ENCODE results near the gene ARHGEF26. TPM values are rescaled to one million over a fixed set of nuclear protein-coding genes. Genes with fewer than 3 reads are reported as not detected.

ARHGEF26 gene
- total and polyA plus RNA-seq, 2 experiments from 2014 or later, result 9.4 to 16.9 TPM

GRCh38 chr3:154217671-154218070 lies 96.5 kb downstream of the ARHGEF26 start:
- H3K27me3 Mint-ChIP-seq (ENCODE audit: insufficient read depth, low read depth, poor library complexity), result peaks cover 4% of the 10 kb centered on the region
- no peaks in the 10 kb centered on the region for H3K4me1 ChIP-seq (ENCODE audit: insufficient read depth)
- no peaks in the 10 kb centered on the region for H3K9me2 ChIP-seq (ENCODE audit: insufficient read depth)
- peaks cover 12% of the 10 kb centered on the region; the same call in 1 of the 2 replicates for H3K36me3 ChIP-seq (ENCODE audit: insufficient read depth)
- H3K36me3 Mint-ChIP-seq (ENCODE audit: low read depth), result peaks cover 30% of the 10 kb centered on the region
- H4K20me1 ChIP-seq (replicated peaks; ENCODE audit: insufficient read depth), result no peaks in the 10 kb centered on the region
- H3K27me3 ChIP-seq (ENCODE audit: insufficient read depth), result no peaks in the 10 kb centered on the region
- H3K9me3 Mint-ChIP-seq, result no peaks in the 10 kb centered on the region
- no peak overlapping the region for H3K4me3 ChIP-seq
- no peak overlapping the region for H3K4me2 ChIP-seq
- no peak overlapping the region for H3K27ac Mint-ChIP-seq
- no peak for ATAC-seq
- H3K4me3 Mint-ChIP-seq, result no peak overlapping the region
- H2AFZ ChIP-seq, result no peak overlapping the region
- no peak for DNase-seq (ENCODE audit: low spot score)
- no peak overlapping the region for H3K27ac ChIP-seq (ENCODE audit: low read depth)
- TF ChIP-seq ZNF331 (CRISPR knock-in tag; IDR thresholded peaks at IDR 0.05; ENCODE audit: low read depth) (no peak), STAT1 (IDR thresholded peaks at IDR 0.05; ENCODE audit: unreplicated experiment) (no peak), EZH2 (IDR thresholded peaks at IDR 0.05; ENCODE audit: low read depth, unreplicated experiment) (no peak), JUNB (IDR thresholded peaks at IDR 0.05; ENCODE audit: unreplicated experiment) (no peak), CREB1 (CRISPR knock-in tag; IDR thresholded peaks at IDR 0.05; ENCODE audit: low read depth) (no peak), POLR2AphosphoS5 (IDR thresholded peaks at IDR 0.05; ENCODE audit: low read depth) (no peak), NANOG (IDR thresholded peaks at IDR 0.05; ENCODE audit: borderline replicate concordance) (no peak), ZNF114 (CRISPR knock-in tag; IDR thresholded peaks at IDR 0.05) (no peak)
- TF ChIP-seq, protein P1, sequence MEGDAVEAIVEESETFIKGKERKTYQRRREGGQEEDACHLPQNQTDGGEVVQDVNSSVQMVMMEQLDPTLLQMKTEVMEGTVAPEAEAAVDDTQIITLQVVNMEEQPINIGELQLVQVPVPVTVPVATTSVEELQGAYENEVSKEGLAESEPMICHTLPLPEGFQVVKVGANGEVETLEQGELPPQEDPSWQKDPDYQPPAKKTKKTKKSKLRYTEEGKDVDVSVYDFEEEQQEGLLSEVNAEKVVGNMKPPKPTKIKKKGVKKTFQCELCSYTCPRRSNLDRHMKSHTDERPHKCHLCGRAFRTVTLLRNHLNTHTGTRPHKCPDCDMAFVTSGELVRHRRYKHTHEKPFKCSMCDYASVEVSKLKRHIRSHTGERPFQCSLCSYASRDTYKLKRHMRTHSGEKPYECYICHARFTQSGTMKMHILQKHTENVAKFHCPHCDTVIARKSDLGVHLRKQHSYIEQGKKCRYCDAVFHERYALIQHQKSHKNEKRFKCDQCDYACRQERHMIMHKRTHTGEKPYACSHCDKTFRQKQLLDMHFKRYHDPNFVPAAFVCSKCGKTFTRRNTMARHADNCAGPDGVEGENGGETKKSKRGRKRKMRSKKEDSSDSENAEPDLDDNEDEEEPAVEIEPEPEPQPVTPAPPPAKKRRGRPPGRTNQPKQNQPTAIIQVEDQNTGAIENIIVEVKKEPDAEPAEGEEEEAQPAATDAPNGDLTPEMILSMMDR (conservative IDR thresholded peaks at IDR 0.05; ENCODE audit: low read depth in 2 of 2), result no peak
- TF ChIP-seq, protein P2, sequence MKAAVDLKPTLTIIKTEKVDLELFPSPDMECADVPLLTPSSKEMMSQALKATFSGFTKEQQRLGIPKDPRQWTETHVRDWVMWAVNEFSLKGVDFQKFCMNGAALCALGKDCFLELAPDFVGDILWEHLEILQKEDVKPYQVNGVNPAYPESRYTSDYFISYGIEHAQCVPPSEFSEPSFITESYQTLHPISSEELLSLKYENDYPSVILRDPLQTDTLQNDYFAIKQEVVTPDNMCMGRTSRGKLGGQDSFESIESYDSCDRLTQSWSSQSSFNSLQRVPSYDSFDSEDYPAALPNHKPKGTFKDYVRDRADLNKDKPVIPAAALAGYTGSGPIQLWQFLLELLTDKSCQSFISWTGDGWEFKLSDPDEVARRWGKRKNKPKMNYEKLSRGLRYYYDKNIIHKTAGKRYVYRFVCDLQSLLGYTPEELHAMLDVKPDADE (IDR thresholded peaks at IDR 0.05), result no peak
- no peaks in the 10 kb centered on the region for H3K79me2 ChIP-seq (replicated peaks; ENCODE audit: insufficient read depth)
- no peaks in the 10 kb centered on the region for H3F3A ChIP-seq (replicated peaks; ENCODE audit: low read depth)
- no peaks in the 10 kb centered on the region for H3K4me1 Mint-ChIP-seq

- Histone ChIP-seq H3K4me2 (no peak overlapping the region), H3K27ac (ENCODE audit: low read depth) (no peak overlapping the region), H2AFZ (no peak overlapping the region), H3K4me1 (ENCODE audit: insufficient read depth) (no peaks in the 10 kb centered on the region), H3K27me3 (ENCODE audit: insufficient read depth) (no peaks in the 10 kb centered on the region), H3K36me3 (ENCODE audit: insufficient read depth) (peaks cover 12% of the 10 kb centered on the region; the same call in 1 of the 2 replicates), H3K9me2 (ENCODE audit: insufficient read depth) (no peaks in the 10 kb centered on the region), H3K4me3 (no peak overlapping the region), H3K79me2 (replicated peaks; ENCODE audit: insufficient read depth) (no peaks in the 10 kb centered on the region), H4K20me1 (replicated peaks; ENCODE audit: insufficient read depth) (no peaks in the 10 kb centered on the region), H3F3A (replicated peaks; ENCODE audit: low read depth) (no peaks in the 10 kb centered on the region)
- Mint-ChIP-seq H3K4me1 (no peaks in the 10 kb centered on the region), H3K9me3 (no peaks in the 10 kb centered on the region), H3K27me3 (ENCODE audit: insufficient read depth, low read depth, poor library complexity) (peaks cover 3% of the 10 kb centered on the region), H3K27ac (no peak overlapping the region), H3K36me3 (ENCODE audit: low read depth) (peaks cover 22% of the 10 kb centered on the region), H3K4me3 (no peak overlapping the region)
- DNase-seq (ENCODE audit: low spot score) (no peak), ATAC-seq (no peak)
- TF ChIP-seq, protein P1 (conservative IDR thresholded peaks at IDR 0.05; ENCODE audit: low read depth in 2 of 2), result no peak
- no peak for TF ChIP-seq CREB1 (CRISPR knock-in tag; IDR thresholded peaks at IDR 0.05; ENCODE audit: low read depth)
- no peak for TF ChIP-seq EZH2 (IDR thresholded peaks at IDR 0.05; ENCODE audit: low read depth, unreplicated experiment)
- TF ChIP-seq POLR2AphosphoS5 (IDR thresholded peaks at IDR 0.05; ENCODE audit: low read depth), result no peak
- no peak for TF ChIP-seq NANOG (IDR thresholded peaks at IDR 0.05; ENCODE audit: borderline replicate concordance)
- no peak for TF ChIP-seq STAT1 (IDR thresholded peaks at IDR 0.05; ENCODE audit: unreplicated experiment)
Observed at GRCh38 chr3:154218728-154219127, 97.5 kb downstream of the ARHGEF26 start.

Data from GM23338 (cell line).